Activated CD8-positive, alpha-beta T cell treated with anti-CD3 and anti-CD28 coated beads for 36 hours (primary cell): ENCODE measurements around the gene ENPP7. TPM values are rescaled to one million over a fixed set of nuclear protein-coding genes. Genes with fewer than 3 reads are reported as not detected.

Experiments
- ATAC-seq: fragments of 200-7000 bp; cut with Tn5 transposase; one replicate; pipeline ENCODE4 v1.10.0; 2021; ENCODE audit warnings: mild to moderate bottlenecking, moderate library complexity
- CTCF ChIA-PET: fragments of 350-600 bp; sonication (Branson Sonifier 250); formaldehyde crosslinking; loops from one replicate; lab custom pipeline; 2021; ENCODE audit warnings: antibody characterized with exemption; lab: Charles Lee
- POLR2A ChIA-PET: fragments of 350-600 bp; sonication (Branson Sonifier 250); formaldehyde crosslinking; loops from one replicate; lab custom pipeline; 2021; ENCODE audit warnings: antibody characterized with exemption; lab: Charles Lee
- DNase-seq: peaks from one replicate; pipeline ENCODE4 v3.0.0-alpha.2; 2020
- H3K27ac Mint-ChIP-seq: one replicate; pipeline ENCODE4 v1.8.0; 2021; ENCODE audit warnings: mild to moderate bottlenecking, mixed read lengths
- H3K27me3 Mint-ChIP-seq: one replicate; pipeline ENCODE4 v1.8.0; 2021; ENCODE audit warnings: mixed read lengths
- H3K36me3 Mint-ChIP-seq: one replicate; pipeline ENCODE4 v1.8.0; 2021; ENCODE audit warnings: low read depth, mixed read lengths
- H3K4me1 Mint-ChIP-seq: one replicate; pipeline ENCODE4 v1.8.0; 2021; ENCODE audit warnings: low read depth, mixed read lengths
- H3K4me3 Mint-ChIP-seq: one replicate; pipeline ENCODE4 v1.8.0; 2021; ENCODE audit warnings: mild to moderate bottlenecking, moderate library complexity, mixed read lengths
- H3K9me3 Mint-ChIP-seq: one replicate; pipeline ENCODE4 v1.8.0; 2021; ENCODE audit warnings: mixed read lengths
- CTCF ChIP-seq: fragments of 200-600 bp; IDR thresholded peaks from one replicate; pipeline ENCODE4 v1.8.0; 2022; ENCODE audit warnings: antibody characterized with exemption, mild to moderate bottlenecking
- intact Hi-C: fragments of 100-400 bp; cut with micrococcal nuclease; formaldehyde crosslinking; loops from one replicate; pipeline ENCODE4 v1.10.0; 2022
- total RNA-seq, 2 experiments: library from RNA; stranded (reverse); gene quantifications; one replicate each; pipeline ENCODE4 v1.2.3, GENCODE V29; 2021

The ENPP7 gene
- total RNA-seq, 2 experiments from 2014 or later = 0.16 TPM; not detected in 1

GRCh38 chr17:79715098-79715942 lies 15.4 kb upstream of the ENPP7 start:
- no peak overlapping the region for H3K27ac Mint-ChIP-seq
- no peak overlapping the region for H3K4me3 Mint-ChIP-seq
- no peaks in the 10 kb centered on the region for H3K36me3 Mint-ChIP-seq
- intact Hi-C loops = no loop called here
- CTCF ChIA-PET = no interaction called here
- no peaks in the 10 kb centered on the region for H3K4me1 Mint-ChIP-seq
- TF ChIP-seq CTCF = no peak
- H3K9me3 Mint-ChIP-seq = no peaks in the 10 kb centered on the region
- POLR2A ChIA-PET = no interaction called here
- ATAC-seq (no peak), DNase-seq (no peak)
- peaks cover 4% of the 10 kb centered on the region for H3K27me3 Mint-ChIP-seq

GRCh38 chr17:79715943-79716797 lies 14.6 kb upstream of the ENPP7 start:
- Mint-ChIP-seq H3K9me3 (no peaks in the 10 kb centered on the region), H3K36me3 (no peaks in the 10 kb centered on the region), H3K4me3 (no peak overlapping the region), H3K27me3 (peaks cover 4% of the 10 kb centered on the region), H3K4me1 (no peaks in the 10 kb centered on the region), H3K27ac (no peak overlapping the region)
- CTCF ChIA-PET = interaction anchor here (1.0 kb wide), 1 partner anchor 7 kb away, joined by 3 read pairs; no protein-coding TSS in a partner anchor
- no peak for ATAC-seq
- POLR2A ChIA-PET = no interaction called here
- no peak for TF ChIP-seq CTCF
- intact Hi-C loops = no loop called here
- DNase-seq = no peak

GRCh38 chr17:79720705-79721292 lies 9.9 kb upstream of the ENPP7 start:
- H3K4me1 Mint-ChIP-seq = no peaks in the 10 kb centered on the region
- no peak overlapping the region for H3K27ac Mint-ChIP-seq
- ATAC-seq = no peak
- TF ChIP-seq CTCF = no peak
- POLR2A ChIA-PET = no interaction called here
- H3K36me3 Mint-ChIP-seq = no peaks in the 10 kb centered on the region
- peaks cover 1% of the 10 kb centered on the region for H3K27me3 Mint-ChIP-seq
- CTCF ChIA-PET = interaction anchor here (0.8 kb wide), 1 partner anchor 21 kb away, joined by 3 read pairs; no protein-coding TSS in a partner anchor
- no peak for DNase-seq
- no peak overlapping the region for H3K4me3 Mint-ChIP-seq
- H3K9me3 Mint-ChIP-seq = no peaks in the 10 kb centered on the region
- intact Hi-C loops = no loop called here

GRCh38 chr17:79721993-79722671 lies 8.6 kb upstream of the ENPP7 start:
- Mint-ChIP-seq H3K27me3 (peaks cover 1% of the 10 kb centered on the region), H3K4me1 (no peaks in the 10 kb centered on the region), H3K9me3 (no peaks in the 10 kb centered on the region), H3K4me3 (no peak overlapping the region), H3K27ac (no peak overlapping the region), H3K36me3 (no peaks in the 10 kb centered on the region)
- ATAC-seq (no peak), DNase-seq (no peak)
- TF ChIP-seq CTCF = no peak
- ChIA-PET CTCF (no interaction called here), POLR2A (no interaction called here)
- intact Hi-C loops = no loop called here
